Neuron (in vitro differentiated cells): ENCODE measurements around the gene MRM1.
A peak's percentile ranks its signal among the peaks of the same experiment; 100 is the strongest.

Experiments
- H2AFZ ChIP-seq: one replicate; pipeline ENCODE4 v1.6.1; 2013; ENCODE audit warnings: low read depth, mild to moderate bottlenecking, inconsistent platforms, low read length, moderate library complexity
- H3K27me3 ChIP-seq: one replicate; pipeline ENCODE4 v1.6.1; 2013; ENCODE audit warnings: low read length; ENCODE audit not compliant: insufficient read depth
- H3K36me3 ChIP-seq: one replicate; pipeline ENCODE4 v1.6.1; 2013; ENCODE audit warnings: low read length; ENCODE audit not compliant: insufficient read depth
- H3K4me1 ChIP-seq: one replicate; pipeline ENCODE4 v1.6.1; 2013; ENCODE audit warnings: low read length; ENCODE audit not compliant: insufficient read depth
- H3K4me3 ChIP-seq: 2 replicates; pipeline ENCODE4 v1.5.1; 2013; ENCODE audit warnings: mild to moderate bottlenecking, low read length, moderate library complexity
- H3K9me3 ChIP-seq: one replicate; pipeline ENCODE4 v1.6.1; 2013; ENCODE audit warnings: low read length

MRM1 gene

DNA sequence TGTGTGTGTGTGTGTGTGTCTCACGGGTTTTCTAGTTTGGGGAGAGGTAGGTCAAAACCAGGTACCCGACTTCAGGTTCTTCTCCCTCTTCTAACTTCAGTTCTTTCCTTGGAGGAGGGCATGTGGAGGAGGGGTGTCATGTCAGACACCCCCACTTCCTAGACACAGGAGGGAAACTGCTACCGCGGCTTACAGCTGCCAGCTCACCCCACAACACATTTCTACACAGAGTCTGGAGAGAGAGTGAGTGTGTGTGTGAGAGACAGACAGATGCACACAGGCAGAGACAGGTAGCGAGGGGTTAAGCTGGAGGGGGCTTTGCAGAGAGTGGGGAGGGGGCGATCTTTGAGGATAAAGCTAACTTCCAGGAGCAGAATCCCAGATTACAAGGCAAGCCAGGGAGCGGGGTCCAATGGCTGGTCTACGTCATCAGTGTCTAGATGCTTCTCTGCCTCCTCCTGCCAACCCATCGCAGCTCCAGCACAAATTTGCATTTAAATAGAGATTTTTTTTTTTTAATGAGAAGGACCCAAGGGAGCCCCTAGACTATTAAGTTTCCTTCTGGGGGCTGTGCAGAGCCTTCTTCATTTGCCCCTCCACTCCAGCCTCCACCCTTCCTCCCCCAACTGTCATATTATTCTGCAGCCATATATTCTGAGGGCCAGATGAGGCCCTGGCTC, 48.9 kb downstream of the MRM1 start:
- peaks cover 11% of the 10 kb centered on the region for H3K4me1 ChIP-seq
- H3K36me3 ChIP-seq = no peaks in the 10 kb centered on the region
- no peak overlapping the region for H2AFZ ChIP-seq
- peaks cover 23% of the 10 kb centered on the region for H3K27me3 ChIP-seq
- no peak overlapping the region for H3K4me3 ChIP-seq
- no peaks in the 10 kb centered on the region for H3K9me3 ChIP-seq

GRCh38 chr17:36653374-36653773, 52.0 kb downstream of the MRM1 start:
- H3K36me3 ChIP-seq = no peaks in the 10 kb centered on the region
- no peaks in the 10 kb centered on the region for H3K9me3 ChIP-seq
- peaks cover 12% of the 10 kb centered on the region for H3K4me1 ChIP-seq
- H3K27me3 ChIP-seq = peaks cover 49% of the 10 kb centered on the region
- H3K4me3 ChIP-seq = no peak overlapping the region
- no peak overlapping the region for H2AFZ ChIP-seq

- Histone ChIP-seq H3K27me3 (peaks cover 49% of the 10 kb centered on the region), H3K36me3 (no peaks in the 10 kb centered on the region), H3K9me3 (no peaks in the 10 kb centered on the region), H3K4me3 (no peak overlapping the region), H2AFZ (no peak overlapping the region), H3K4me1 (peaks cover 12% of the 10 kb centered on the region)
Measured at GRCh38 chr17:36653856-36654255, 52.5 kb downstream of the MRM1 start.

- peaks cover 12% of the 10 kb centered on the region for H3K4me1 ChIP-seq
- no peak overlapping the region for H3K4me3 ChIP-seq
- H3K36me3 ChIP-seq = no peaks in the 10 kb centered on the region
- peaks cover 55% of the 10 kb centered on the region for H3K27me3 ChIP-seq
- no peak overlapping the region for H2AFZ ChIP-seq
- H3K9me3 ChIP-seq = no peaks in the 10 kb centered on the region
Measured at GRCh38 chr17:36655726-36656125, 54.3 kb downstream of the MRM1 start.

GRCh38 chr17:36657390-36657762, 56.0 kb downstream of the MRM1 start:
- H3K27me3 ChIP-seq = peaks cover 50% of the 10 kb centered on the region
- H3K4me3 ChIP-seq = no peak overlapping the region
- H3K36me3 ChIP-seq = no peaks in the 10 kb centered on the region
- no peaks in the 10 kb centered on the region for H3K9me3 ChIP-seq
- H3K4me1 ChIP-seq = peaks cover 25% of the 10 kb centered on the region
- no peak overlapping the region for H2AFZ ChIP-seq

DNA sequence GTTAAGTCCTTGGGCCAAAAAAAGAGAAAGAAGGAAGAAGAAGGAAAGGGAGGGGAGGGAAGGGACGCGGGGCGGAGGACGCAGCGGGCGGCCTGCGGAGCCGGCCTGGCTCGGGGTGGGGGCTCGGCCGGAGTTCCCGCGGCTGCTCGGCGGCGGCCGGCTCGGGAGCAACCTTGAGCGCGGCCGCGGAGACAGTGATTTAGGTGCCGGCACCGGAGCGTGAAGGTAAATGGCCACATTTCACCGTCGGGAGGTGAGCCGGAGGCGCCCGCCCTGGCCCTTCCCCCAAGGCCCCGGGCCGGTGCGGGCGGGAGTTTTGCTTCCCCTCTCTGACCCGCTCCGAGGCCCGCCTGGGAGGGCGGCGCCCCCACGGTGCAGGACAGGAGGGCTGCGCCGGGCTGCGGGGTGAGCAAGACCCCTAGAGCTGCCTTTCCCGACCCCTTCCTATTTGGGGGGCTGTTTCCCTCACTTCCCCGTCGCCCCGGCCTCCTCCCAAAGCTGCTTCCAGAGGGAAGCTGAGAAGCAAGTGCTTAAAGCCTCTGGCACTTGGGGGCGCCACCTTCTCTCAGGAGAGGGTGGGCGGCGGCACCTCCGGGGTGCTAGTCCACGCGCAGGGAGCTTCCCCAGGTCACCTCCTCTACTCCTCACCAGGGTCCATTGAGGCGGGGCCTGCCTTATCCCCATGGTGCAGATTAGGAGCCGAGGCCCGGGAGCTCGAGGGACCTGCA, 56.5 kb downstream of the MRM1 start:
- Histone ChIP-seq H3K4me1 (peaks cover 25% of the 10 kb centered on the region), H3K27me3 (peaks cover 50% of the 10 kb centered on the region), H3K36me3 (no peaks in the 10 kb centered on the region), H3K4me3 (peak overlapping the region; percentile 14), H2AFZ (no peak overlapping the region), H3K9me3 (no peaks in the 10 kb centered on the region)
